Spleen (tissue), 11 donors: ENCODE data around the gene MEAK7. TPM values are rescaled to one million over a fixed set of nuclear protein-coding genes. Genes with fewer than 3 reads are reported as not detected.

ENCODE experiments used
- DNase-seq: peaks from one replicate; pipeline ENCODE4 v3.0.0-alpha.2; 2020
- H3K27ac ChIP-seq, 8 donors: fragments of 200-600 bp; sonication (generic) in 7 of 8; 1 replicate in 4 of 8; 2 replicates in 4 of 8; pipeline versions ENCODE4 v1.5.0 to v1.8.0; 2016 to 2021; ENCODE audit warnings: inconsistent platforms in 4 of 8, mild to moderate bottlenecking in 4 of 8, moderate library complexity in 1 of 8
- H3K27me3 ChIP-seq, 7 donors: fragments of 200-600 bp; sonication (generic) in 6 of 7; replicated peaks in 1 of 7; 1 replicate in 4 of 7; 2 replicates in 3 of 7; pipeline versions ENCODE4 v1.5.0 to v1.8.0; 2016 to 2021; ENCODE audit warnings: inconsistent platforms in 3 of 7, mild to moderate bottlenecking in 1 of 7
- H3K36me3 ChIP-seq, 6 donors: fragments of 200-600 bp; sonication (generic) in 5 of 6; 1 replicate in 4 of 6; 2 replicates in 2 of 6; pipeline versions ENCODE4 v1.5.0 to v1.8.0; 2016 to 2021; ENCODE audit warnings: inconsistent platforms in 2 of 6
- H3K4me1 ChIP-seq, 6 donors: fragments of 200-600 bp; sonication (generic) in 5 of 6; 1 replicate in 3 of 6; 2 replicates in 3 of 6; pipeline versions ENCODE4 v1.5.0 to v1.8.0; 2016 to 2021; ENCODE audit warnings: inconsistent platforms in 3 of 6
- H3K4me3 ChIP-seq, 8 donors: fragments of 200-600 bp; sonication (generic) in 7 of 8; 1 replicate in 4 of 8; 2 replicates in 4 of 8; pipeline versions ENCODE4 v1.5.0 to v1.8.0; 2016 to 2021; ENCODE audit warnings: inconsistent platforms in 4 of 8, mild to moderate bottlenecking in 4 of 8, moderate library complexity in 2 of 8
- H3K9me3 ChIP-seq, 8 donors: fragments of 200-600 bp; sonication (generic) in 7 of 8; 1 replicate in 4 of 8; 2 replicates in 4 of 8; pipeline versions ENCODE4 v1.5.0 to v1.8.0; 2016 to 2021; ENCODE audit warnings: inconsistent platforms in 4 of 8
- POLR2A ChIP-seq, 3 donors: fragments of 450-650 bp; IDR thresholded peaks; one replicate each; pipeline ENCODE4 v1.5.1; 2017; ENCODE audit warnings: antibody characterized with exemption in 3 of 3, mild to moderate bottlenecking in 1 of 3
- POLR2AphosphoS5 ChIP-seq, 3 donors: sonication (generic); formaldehyde crosslinking; IDR thresholded peaks; one replicate each; pipeline ENCODE4 v1.5.1; 2017; ENCODE audit warnings: antibody characterized with exemption in 3 of 3
- WGBS, 5 donors: extraction: QIAGEN DNeasy Blood & Tissue Kit in 3 of 5; methylation state at CpG; one replicate each; pipeline versions ENCODE4 v1.1.5 to v1.1.7; 2013 to 2018; 5-methylcytosine and 5-hydroxymethylcytosine counted together
- intact Hi-C: fragments of 100-400 bp; cut with DNase I; formaldehyde crosslinking; loops from one replicate; pipeline ENCODE4 v1.15.0; 2023; ENCODE audit warnings: low total_unique reads
- polyA plus RNA-seq, 3 donors: library from polyadenylated mRNA; stranded (reverse); fragments of 200-250 nt; gene quantifications; one replicate each; pipeline ENCODE4 v1.2.1, GENCODE V29; 2013
- total RNA-seq, 7 donors: library from RNA; depleted of rRNA in 3 of 7; stranded (reverse); fragments of >200 nt in 3 of 7; fragmentation: NEBNext Ultra II Directional in 4 of 7; extraction: Animal tissue kit (Norgen Biotek cat#: 25700) in 4 of 7; gene quantifications; one replicate each; pipeline versions ENCODE4 v1.1.0 to v1.2.1, GENCODE V29; 2016 to 2021
- TF ChIP-seq, protein P1 (sequence below), 11 experiments: fragments of 200-600 bp in 7 of 11; fragments of 450-650 bp in 4 of 11; sonication (generic) in 4 of 11; IDR thresholded peaks in 8 of 11; conservative IDR thresholded peaks in 3 of 11; 1 replicate in 7 of 11; 2 replicates in 4 of 11; pipeline versions ENCODE4 v1.4.0 to v1.8.0; 2016 to 2021; ENCODE audit warnings: antibody characterized with exemption in 11 of 11, inconsistent platforms in 4 of 11, mild to moderate bottlenecking in 1 of 11
- donor health status: healthy with polysubstance abuse.
- donor health status: DM: no; HTN: no; CAD: no; lungs with moderate emphysema.
- donor health status: DM: no; HTN: no; CAD: no.
- donor health status: Bipolar disorder and iron deficiency.
- donor health status: healthy.
- donor health status: DM: no; HTN: no; CAD: no.
- donor health status: DM: yes; HTN: yes; CAD: no.

MEAK7 gene
- total and polyA plus RNA-seq, 10 donors: 1.5 to 14.9 (median 10.2) TPM

DNA sequence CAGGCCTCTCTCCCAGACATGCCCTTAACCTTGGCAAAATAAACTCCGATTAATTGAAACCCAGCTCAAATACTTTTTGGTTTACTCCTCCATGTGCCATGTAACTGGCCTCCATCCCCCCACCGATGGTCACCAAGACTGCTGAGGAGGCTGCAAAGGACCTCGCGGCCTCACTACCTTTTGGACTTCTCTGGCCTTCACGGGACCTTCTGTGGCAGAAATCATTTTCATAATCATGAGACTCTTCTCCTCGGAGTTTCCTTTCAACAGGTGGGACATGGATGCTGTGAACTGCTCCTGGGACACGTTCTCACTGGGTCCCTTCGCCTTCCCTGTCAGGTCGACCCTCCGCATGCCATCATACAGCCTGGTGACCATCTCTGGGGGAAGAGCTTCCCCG lies 9.0 kb downstream of the MEAK7 start:
- 93 to 97% (median 96%) methylated on average over 11 of the region's 11 CpGs for WGBS, 5 donors
- TF ChIP-seq POLR2AphosphoS5 (IDR thresholded peaks at IDR 0.05): no peak
- TF ChIP-seq POLR2A (IDR thresholded peaks at IDR 0.05): no peak
- Histone ChIP-seq H3K27me3 (no peaks in the 10 kb centered on the region), H3K4me3 (no peak overlapping the region), H3K9me3 (peaks cover 0 to 24% (median 16%) of the 10 kb centered on the region in 8 donors), H3K27ac (no peak overlapping the region), H3K36me3 (peaks cover 3 to 71% (median 39%) of the 10 kb centered on the region in 6 donors), H3K4me1 (no peaks in the 10 kb centered on the region)
- intact Hi-C loops: no loop called here
- DNase-seq: no peak

DNA sequence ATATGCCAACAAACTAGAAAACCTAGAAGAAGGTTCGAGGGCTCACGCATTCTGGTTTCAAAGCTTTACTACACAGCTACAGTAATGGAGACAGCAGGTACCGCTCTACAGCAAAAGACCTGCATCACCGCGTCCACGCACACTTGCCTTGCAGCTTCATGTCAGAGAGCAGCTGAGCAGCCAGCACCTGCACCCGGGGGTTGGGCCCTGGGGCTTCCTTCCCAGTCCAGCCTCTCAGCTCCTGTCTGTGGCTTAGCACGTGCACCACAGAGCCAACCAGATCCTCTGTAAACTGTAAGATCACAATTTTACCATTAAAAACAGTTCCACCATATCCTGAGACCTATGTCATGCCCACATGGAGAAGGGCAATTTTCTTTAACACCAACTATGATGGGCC lies 15.3 kb downstream of the MEAK7 start:
- no peak overlapping the region for H3K27ac ChIP-seq
- peaks cover 0 to 80% (median 35%) of the 10 kb centered on the region in 6 donors for H3K36me3 ChIP-seq
- 73 to 90% (median 80%) methylated on average over 7 to 8 of the region's 8 CpGs for WGBS, 5 donors
- TF ChIP-seq POLR2A (IDR thresholded peaks at IDR 0.05): no peak
- no peak for TF ChIP-seq POLR2AphosphoS5 (IDR thresholded peaks at IDR 0.05)
- TF ChIP-seq, protein P1, sequence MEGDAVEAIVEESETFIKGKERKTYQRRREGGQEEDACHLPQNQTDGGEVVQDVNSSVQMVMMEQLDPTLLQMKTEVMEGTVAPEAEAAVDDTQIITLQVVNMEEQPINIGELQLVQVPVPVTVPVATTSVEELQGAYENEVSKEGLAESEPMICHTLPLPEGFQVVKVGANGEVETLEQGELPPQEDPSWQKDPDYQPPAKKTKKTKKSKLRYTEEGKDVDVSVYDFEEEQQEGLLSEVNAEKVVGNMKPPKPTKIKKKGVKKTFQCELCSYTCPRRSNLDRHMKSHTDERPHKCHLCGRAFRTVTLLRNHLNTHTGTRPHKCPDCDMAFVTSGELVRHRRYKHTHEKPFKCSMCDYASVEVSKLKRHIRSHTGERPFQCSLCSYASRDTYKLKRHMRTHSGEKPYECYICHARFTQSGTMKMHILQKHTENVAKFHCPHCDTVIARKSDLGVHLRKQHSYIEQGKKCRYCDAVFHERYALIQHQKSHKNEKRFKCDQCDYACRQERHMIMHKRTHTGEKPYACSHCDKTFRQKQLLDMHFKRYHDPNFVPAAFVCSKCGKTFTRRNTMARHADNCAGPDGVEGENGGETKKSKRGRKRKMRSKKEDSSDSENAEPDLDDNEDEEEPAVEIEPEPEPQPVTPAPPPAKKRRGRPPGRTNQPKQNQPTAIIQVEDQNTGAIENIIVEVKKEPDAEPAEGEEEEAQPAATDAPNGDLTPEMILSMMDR (IDR thresholded peaks at IDR 0.05 in 8 of 11, conservative IDR thresholded peaks at IDR 0.05 in 3 of 11): no peak
- intact Hi-C loops: loop anchor here (5.0 kb wide), 1 partner anchor 212 kb away; no protein-coding TSS in a partner anchor
- H3K27me3 ChIP-seq: no peaks in the 10 kb centered on the region
- no peak for DNase-seq
- no peak overlapping the region for H3K4me3 ChIP-seq
- peaks cover 0 to 4% (median 0%) of the 10 kb centered on the region in 6 donors for H3K4me1 ChIP-seq
- H3K9me3 ChIP-seq: peaks cover 0 to 19% (median 14%) of the 10 kb centered on the region in 8 donors

DNA sequence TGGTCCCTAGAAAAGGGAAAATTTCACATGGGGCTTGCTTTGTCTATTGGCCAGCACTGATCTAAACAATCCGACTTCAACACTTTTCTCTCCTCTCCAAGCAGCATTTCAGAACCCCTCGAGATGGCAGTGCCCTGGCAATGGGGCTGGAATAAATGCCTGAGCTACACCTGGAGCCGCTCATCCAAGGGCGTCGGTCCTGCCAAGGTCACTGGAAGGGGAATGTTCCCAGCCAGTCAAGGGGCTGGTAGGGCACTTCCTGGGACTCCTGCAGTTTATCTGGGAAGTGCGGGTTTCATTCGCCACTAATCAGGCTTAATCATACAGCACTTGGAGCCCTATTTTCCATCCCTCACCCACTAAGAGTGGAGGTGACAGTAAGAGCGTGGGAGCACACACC lies 17.1 kb downstream of the MEAK7 start:
- Histone ChIP-seq H3K27me3 (no peaks in the 10 kb centered on the region), H3K36me3 (peaks cover 0 to 80% (median 32%) of the 10 kb centered on the region in 6 donors), H3K9me3 (peaks cover 0 to under 1% (median 0%) of the 10 kb centered on the region in 8 donors), H3K4me1 (peaks cover 0 to 4% (median 0%) of the 10 kb centered on the region in 6 donors), H3K4me3 (no peak overlapping the region), H3K27ac (no peak overlapping the region)
- TF ChIP-seq POLR2AphosphoS5 (IDR thresholded peaks at IDR 0.05) (no peak), POLR2A (IDR thresholded peaks at IDR 0.05) (no peak)
- TF ChIP-seq, protein P1 (IDR thresholded peaks at IDR 0.05 in 8 of 11, conservative IDR thresholded peaks at IDR 0.05 in 3 of 11): no peak
- no peak for DNase-seq
- intact Hi-C loops: loop anchor here (5.0 kb wide), 1 partner anchor 210 kb away; no protein-coding TSS in a partner anchor
- 80 to 90% (median 88%) methylated on average over 6 to 8 of the region's 8 CpGs for WGBS, 5 donors

DNA sequence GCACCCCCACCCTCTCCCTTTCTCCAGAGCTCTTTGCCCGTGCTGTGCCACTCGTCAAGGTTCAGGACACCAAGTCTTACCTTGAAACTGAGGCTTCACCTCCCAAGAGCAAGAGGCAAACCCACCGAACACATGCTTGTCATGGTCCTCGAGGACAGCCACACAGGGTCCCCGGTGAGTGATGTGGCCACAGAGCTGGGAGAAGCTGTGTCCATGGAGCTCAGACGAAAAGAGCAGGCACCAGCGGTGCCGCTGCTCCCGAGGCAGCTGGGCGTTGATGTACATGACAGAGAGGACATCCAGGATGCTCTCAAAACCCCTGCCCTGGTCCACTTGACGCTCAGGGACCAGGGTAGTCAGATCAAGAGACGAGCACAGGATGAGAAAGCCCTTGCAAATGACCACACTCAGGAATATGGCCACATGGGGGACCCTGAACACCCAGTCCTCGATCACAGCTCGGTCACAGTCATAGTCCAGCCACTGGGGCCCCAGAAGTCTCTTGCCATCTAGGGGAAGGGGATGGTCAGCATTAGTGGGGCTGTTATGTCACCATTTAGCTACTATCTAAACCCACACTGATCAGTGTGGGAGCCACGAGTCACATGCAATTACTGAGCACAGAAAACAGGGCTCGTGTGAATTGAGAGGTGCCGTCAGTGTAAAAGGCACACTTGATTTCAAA lies 17.8 kb downstream of the MEAK7 start:
- Histone ChIP-seq H3K4me1 (peaks cover 0 to 4% (median 0%) of the 10 kb centered on the region in 6 donors), H3K27ac (no peak overlapping the region), H3K9me3 (no peaks in the 10 kb centered on the region), H3K27me3 (no peaks in the 10 kb centered on the region), H3K4me3 (no peak overlapping the region), H3K36me3 (peaks cover 0 to 80% (median 34%) of the 10 kb centered on the region in 6 donors)
- no peak for TF ChIP-seq POLR2A (IDR thresholded peaks at IDR 0.05)
- TF ChIP-seq POLR2AphosphoS5 (IDR thresholded peaks at IDR 0.05): no peak
- TF ChIP-seq, protein P1 (IDR thresholded peaks at IDR 0.05 in 8 of 11, conservative IDR thresholded peaks at IDR 0.05 in 3 of 11): no peak
- WGBS, 5 donors: 92 to 97% (median 93%) methylated on average over 9 to 17 of the region's 17 CpGs
- intact Hi-C loops: loop anchor here (5.0 kb wide), 1 partner anchor 209 kb away; no protein-coding TSS in a partner anchor
- no peak for DNase-seq
